Renal cortex interstitium (tissue), 11 donors: Measurements from ENCODE around the gene TREML1. TPM values are rescaled to one million over a fixed set of nuclear protein-coding genes. Genes with fewer than 3 reads are reported as not detected.

Experiments
- DNase-seq, 11 donors: peaks; one replicate each; pipeline ENCODE4 v3.0.0-alpha.2; 2013; ENCODE audit warnings: low read depth in 9 of 11, low spot score in 4 of 11; ENCODE audit errors: extremely low read depth in 1 of 11
- polyA plus RNA-seq, 3 donors: library from polyadenylated mRNA; unstranded; fragments of 120-200 nt; gene quantifications; one replicate each; pipeline ENCODE4 v1.2.1, GENCODE V29; 2013; ENCODE audit not compliant: insufficient read length in 3 of 3

TREML1 gene
- polyA plus RNA-seq, 3 donors = 0.45 to 1.2 (median 1.2) TPM

DNA sequence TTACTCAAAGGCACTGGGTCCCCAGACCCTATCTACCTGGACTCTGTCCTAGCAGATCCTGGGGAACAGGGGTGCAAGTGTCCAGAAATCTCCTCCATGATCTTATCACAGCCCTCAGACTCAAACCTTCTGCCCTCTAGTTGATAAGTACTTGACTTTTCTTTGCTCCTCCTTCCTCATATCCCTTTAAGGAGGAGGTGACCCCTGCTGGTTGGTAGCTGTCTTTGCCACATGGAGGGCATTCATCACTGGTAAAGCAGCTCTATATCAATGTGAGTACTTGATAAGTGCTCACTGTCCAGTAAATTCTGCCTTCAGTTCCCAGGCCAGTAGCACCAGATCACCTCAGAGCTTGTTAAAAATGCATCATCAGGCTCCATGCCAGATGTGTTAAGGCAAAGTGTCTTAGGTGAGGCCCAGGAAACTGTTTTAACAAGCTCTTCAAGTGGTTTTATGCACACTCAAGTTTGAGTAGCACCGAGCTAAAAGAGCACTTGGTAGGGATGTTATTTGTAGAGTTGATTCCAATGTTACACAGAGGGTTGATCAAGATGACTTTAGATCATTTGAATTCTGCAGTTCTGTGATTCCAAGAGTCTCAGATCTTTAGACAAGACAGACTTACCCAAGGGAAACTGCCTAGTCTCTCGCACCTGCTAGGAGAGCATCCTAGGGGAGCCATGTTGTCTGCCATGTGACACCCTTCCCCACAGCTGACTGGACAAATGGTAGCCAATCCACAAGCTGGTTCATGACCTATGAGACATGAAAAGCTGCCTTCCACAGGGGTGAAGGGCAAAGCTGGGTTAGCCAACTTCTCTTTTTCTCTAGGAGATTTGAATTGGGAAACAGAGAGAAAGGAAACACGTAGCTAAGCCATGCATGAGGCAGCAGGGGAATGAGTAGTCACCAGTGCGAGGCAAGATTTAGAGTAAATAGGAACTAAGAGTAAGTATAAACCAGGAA is 28.2 kb upstream of the TREML1 start:
- peak in 2 of 11 donors; percentile 20 to 33 for DNase-seq

DNA sequence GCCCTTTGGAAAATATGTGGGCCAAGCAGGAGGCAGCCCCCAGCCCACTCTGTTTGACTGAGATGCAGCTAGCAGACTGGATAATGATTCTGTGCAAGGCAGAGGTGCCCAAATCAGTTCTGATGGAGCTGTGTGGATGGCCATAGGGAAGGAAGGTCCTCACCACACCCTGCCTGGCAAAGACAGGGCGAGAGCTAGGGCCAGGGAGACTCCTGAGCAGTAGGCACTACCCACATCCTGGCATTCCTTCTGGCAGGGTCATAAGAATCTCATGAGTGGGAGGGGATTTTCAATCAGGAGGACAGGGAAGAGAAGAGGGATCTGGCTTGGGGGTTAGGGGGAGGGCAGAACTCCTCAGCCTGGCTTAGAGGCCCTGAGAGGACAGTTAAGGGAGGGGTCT is 27.4 kb upstream of the TREML1 start:
- no peak for DNase-seq

- DNase-seq = no peak
Observed at GRCh38 chr6:41179163-41179562, 25.0 kb upstream of the TREML1 start.

- no peak for DNase-seq
Observed at GRCh38 chr6:41177695-41178094, 23.5 kb upstream of the TREML1 start.

DNA sequence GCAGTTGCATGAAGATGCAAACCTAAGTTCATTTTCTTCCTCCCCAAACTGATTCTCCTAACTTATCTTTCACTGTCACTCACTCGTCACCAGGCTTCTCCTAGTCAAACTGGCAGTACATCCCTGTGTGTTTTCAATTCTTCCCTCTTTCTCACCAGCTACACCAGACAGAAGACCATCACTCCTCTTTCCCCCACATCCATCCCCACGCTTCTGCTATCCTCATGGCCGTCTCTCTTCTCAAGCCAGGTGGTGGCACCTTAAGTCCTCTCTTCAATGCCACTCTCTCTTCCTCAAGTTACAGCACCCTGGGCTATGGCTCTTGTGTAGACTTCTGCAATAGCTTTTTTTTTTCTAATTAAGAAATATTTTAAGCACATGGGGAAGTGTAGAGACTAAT is 23.1 kb upstream of the TREML1 start:
- DNase-seq = no peak

DNA sequence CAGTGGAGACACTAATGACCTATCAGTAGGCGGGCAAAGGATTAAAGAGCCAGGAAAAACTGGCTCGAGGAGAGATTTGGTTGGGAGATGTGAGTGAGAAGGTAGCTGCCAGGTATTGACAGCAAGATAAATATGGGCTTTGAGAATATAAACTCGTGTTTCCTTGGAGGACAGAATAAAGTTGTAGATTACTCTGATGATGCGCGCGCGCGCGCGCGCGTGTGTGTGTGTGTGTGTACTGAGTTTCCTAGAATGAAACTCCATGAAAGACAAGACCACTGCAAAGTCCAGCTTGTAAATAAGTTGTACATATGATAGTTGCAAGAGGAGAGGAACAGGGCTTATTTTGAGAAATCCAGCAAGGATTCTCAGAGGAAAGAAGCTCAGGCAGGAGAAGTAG is 22.0 kb upstream of the TREML1 start:
- DNase-seq = no peak

GRCh38 chr6:41175084-41175483 is 20.9 kb upstream of the TREML1 start:
- no peak for DNase-seq

DNA sequence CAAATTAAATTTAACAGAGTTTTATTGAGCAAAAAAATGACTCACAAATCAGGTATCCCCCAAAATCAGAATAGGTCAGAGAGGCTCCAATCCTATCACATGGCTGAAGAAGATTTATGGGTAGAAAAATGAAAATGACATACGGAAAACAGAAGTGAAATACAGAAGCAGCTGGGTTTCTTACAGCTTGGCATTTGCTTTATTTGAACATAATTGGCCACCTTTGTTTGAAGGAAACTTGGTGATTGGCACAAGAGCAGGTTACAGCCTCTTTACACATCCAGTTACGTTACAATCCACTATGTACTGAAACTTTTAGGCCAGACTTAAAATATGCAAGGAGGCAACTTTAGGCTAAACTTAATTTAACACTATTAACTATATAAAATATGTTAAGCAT is 20.5 kb upstream of the TREML1 start:
- DNase-seq = no peak

- no peak for DNase-seq
Observed at GRCh38 chr6:41171908-41172307, 17.8 kb upstream of the TREML1 start.

- no peak for DNase-seq
Observed at GRCh38 chr6:41170547-41171160, 16.5 kb upstream of the TREML1 start.

DNA sequence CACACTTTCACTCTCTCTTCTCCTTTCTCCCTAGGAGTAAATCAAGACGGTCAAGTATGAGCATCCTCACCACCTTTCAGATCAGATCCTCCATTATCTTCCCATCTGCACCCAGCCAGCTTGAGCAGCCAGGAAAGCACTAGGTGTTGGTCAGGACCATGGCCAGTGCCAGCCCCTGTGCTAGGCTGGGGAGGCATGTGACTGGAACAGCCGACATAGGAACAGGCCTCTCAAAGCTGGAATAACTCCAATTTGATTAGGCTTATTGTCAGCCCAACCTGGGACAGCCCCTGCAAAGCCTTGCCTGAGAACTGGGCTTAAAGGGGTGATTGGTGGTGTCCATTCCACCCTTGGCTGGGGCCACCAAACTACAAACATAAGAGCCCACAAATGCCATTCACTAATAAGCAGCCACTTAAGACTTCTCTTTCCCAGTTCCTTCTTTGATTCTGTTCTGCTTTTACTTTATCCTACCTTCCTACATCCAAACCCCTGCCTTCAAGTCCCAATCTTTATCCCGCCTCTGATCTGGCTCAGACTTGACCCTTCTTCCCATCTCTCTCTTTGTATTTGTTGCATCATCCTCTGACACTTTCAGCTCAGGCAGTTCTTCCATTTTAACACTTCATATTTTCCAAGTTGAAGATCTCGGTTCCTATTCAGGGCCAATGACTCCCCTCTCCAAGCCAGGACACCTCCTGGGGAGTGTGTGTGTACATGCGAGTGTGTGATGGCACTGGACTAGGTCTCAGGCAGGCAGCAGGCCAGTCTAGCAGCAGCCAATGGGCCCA is 13.2 kb upstream of the TREML1 start:
- peak in 6 of 11 donors; percentile 15 to 48 (median 35) for DNase-seq

DNA sequence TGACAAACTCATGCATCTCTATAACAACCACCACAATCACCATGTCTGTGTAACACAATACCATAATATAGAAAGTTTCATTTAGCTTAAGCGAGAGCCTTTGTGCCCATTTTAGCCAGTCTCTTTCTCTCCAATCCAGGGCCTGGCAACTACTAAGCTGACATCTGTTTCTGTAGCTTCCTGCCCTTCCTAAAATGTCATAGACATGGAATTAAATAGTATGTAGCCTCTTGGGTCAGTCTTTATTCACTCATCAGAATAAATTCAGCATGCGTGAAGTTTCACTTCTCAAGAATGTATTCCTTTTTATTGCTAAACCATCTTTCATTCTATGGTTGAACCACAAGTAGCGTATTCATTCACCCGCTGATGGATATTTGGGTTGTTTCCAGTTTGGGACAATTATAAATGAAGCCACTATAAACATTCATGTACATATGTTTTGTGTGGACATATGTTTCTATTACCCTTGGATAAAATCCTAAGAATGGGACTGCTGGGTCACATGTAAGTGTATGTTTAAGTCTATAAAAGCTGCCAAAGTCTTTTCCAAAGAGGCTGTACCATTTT is 10.5 kb upstream of the TREML1 start:
- DNase-seq = peak in 9 of 11 donors; percentile 10 to 69 (median 41)

- DNase-seq = no peak
Observed at GRCh38 chr6:41163419-41163717, 9.2 kb upstream of the TREML1 start.

- DNase-seq = no peak
Observed at GRCh38 chr6:41162687-41163418, 8.7 kb upstream of the TREML1 start, which contains the start of gene TREM2. TSS of gene TREM2 (minus strand) at chr6:41163116. CDS start at chr6:41163082, 34 bp downstream.

DNA sequence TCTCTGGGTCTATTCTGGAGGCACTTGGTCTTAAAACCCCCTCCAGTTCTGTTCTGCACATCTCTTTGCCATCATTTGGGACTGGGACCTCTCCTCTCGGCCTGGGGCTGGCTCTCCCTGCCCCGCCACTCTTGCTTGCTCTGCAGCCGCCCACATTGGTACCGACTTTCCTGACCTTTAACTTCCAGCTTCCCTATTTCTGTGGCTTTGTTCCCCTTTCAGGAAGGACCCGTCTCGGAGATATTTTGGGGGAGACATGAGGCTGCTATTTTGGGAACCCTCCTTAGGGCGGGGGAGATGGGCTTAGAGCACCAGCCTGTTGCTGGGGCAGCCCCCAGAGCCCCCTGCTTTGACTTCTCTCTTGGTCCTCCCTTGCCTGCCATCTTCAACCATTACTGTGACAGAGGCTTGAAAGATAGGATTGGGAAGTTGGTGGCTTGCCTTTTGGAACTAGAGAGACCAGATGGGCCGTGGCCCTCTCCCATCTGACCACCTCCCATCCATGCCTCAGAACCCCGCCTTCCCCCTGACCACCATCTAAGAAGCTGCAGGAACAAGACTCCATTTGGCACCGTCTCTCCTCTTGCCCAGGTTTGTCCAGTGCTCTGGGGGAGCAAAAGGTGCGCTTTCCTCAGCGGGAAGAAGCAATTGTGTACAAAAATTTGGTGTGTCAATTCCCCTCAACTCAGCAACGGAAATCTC is 7.9 kb upstream of the TREML1 start:
- no peak for DNase-seq

- DNase-seq = no peak
Observed at GRCh38 chr6:41161380-41161779, 7.2 kb upstream of the TREML1 start.

DNA sequence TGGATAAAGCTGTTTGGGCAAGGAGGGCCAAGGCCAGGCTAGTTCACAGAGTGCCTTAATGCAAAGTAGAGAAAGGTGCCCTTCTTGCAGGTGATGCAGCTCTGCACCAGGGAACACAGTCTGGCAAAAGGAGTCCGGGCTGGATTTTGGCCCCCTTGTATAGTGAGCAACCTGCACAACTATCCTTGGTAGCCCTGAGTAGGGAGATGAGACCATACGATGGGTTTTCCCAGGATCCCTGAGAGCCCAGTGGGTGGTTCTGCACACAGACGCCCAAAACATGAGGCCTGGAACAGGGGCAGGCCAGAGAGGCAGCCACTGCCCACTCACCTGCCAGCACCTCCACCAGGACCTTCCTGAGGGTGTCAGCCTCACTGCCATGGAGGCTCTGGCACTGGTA is 6.8 kb upstream of the TREML1 start:
- DNase-seq = no peak

DNA sequence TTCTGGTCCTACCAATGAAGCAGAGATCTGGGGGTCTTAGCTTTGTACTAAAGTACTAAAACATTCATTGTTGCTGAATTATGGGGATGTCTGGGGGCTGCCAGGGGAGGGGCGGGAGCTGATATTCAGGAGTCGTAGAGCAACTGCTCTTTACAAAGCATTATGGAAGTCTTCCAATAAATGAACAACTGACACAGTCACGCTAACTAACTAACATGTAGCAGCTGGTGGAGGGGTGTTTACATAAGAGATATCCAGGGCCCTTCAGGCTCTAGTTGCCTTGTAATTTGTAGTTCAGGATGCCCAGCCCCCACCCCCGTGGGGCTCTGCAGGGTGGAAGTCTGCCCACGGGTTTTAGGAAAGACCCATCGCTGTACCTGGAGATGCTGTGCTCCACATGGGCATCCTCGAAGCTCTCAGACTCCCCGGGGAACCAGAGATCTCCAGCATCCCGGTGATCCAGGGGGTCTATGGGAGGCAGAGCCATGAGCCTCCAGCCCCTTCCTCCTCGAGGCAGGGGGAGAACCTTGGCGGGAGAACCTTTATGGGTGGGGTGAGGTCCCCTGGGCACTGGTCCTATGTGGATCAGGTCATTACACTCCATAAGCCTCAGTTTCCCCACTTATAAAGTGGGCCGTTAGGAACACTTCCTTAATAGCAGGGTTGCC is 5.4 kb upstream of the TREML1 start:
- peak in 10 of 11 donors; percentile 16 to 71 (median 51) for DNase-seq
